ENCODE measurements around the gene MYO18B. TPM values are rescaled to one million over a fixed set of nuclear protein-coding genes. Genes with fewer than 3 reads are reported as not detected.

The MYO18B gene
- total RNA-seq, 1 experiment from 2014 or later, result not detected

DNA sequence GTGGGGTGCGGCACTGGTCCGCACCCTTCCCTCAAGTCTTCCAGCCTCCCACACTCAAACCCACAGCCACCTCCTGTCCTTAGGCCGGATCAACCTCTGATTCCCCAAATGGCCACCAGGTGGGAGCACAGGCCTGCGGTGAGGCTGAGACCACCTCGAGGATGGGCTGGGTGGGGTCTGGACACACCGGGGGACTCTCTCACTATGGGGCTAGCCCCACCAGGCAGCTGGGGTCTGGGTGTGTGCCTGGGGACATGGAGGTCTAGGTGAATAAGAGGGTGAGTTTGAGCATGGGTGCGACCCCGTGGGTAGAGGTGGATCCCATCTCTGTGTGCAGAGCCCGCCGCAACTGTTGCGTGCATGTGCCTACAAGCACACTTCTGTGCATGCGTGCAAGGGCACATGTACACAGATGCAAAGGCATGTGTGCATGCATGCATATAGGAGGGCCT lies 32.6 kb downstream of the MYO18B start:
- DNase-seq (ENCODE audit: low spot score), result no peak

- DNase-seq (ENCODE audit: low spot score), result no peak
Observed at GRCh38 chr22:25775531-25775930, 33.5 kb downstream of the MYO18B start.

GRCh38 chr22:25777411-25777810 lies 35.4 kb downstream of the MYO18B start:
- no peak for DNase-seq (ENCODE audit: low spot score)

DNA sequence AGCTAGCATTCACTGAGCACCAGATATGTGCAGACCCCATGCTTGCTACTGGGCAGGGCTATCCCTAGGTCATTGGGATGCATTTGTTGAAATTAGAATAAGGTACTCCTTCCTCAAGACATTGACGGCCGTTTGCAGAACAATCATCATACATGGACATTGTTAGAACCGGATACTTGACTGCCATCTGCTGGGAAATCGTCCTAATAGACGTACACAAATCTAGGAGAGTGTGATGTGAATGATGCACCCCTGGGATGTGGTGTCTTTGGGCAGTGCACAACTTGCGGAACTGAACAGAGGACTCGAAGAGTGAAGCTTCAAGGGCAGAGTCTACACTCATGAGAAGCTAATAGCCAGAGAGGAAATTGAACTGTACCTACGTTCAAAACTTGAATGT lies 35.9 kb downstream of the MYO18B start:
- DNase-seq (ENCODE audit: low spot score), result peak; percentile 39

DNA sequence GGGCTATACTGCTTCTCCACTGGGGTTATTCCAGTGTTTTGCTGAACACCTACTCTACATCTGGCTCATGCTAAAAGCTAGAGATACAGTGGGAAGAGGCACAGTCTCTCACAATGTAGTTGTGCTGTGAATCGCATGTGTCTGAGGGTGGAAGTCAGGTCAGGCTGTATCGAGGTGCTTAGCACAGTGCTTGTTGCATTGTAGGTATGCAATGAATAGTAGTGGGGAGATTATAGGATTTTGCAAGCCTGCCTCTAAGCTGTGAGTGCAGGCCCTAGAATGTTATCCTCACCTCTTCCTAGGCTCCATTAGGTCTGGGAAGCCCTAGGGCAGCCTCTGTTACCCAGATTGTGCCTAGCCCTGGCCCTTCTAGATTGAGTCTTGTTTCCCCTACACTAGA lies 37.4 kb downstream of the MYO18B start:
- DNase-seq (ENCODE audit: low spot score), result no peak

DNA sequence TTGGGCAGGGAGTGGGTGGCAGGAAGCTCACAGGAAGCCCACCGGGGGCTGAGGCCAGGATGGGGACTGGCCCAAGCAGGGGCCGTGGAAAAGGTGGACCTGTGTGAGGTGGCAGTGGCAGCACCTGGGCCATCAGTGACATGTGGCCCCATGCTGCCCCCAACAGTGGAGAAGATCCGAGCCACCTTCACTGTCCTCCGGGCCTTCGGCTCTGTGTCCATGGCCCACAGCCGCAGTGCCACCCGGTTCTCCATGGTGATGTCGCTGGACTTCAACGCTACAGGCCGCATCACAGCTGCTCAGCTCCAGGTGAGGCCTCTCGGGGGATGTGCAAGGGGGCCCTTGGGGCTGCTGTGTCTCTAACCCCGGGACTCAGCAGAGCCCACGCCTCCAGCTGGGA lies 37.9 kb downstream of the MYO18B start:
- no peak for DNase-seq (ENCODE audit: low spot score)

DNA sequence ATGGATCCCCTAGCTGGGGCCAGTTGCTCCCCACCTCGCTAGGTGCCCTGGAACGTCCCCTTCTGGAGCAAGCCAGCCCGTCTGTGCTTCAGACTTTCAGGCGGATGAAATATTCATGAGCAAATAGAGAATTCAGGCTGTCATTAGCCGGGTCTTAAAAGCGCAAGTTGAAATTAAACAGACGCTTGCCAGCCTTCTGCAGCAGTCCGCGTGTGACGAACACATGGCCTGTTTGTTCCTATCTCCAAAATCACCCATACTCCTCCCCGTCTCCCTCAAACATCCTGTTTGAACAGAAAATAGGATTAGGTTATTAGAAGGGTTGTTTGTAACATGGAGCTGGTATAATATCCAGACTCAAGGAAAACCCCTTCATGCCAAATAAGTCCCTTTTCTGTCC lies 38.7 kb downstream of the MYO18B start:
- no peak for DNase-seq (ENCODE audit: low spot score)

- DNase-seq (ENCODE audit: low spot score), result no peak
Observed at GRCh38 chr22:25781801-25782200, 39.8 kb downstream of the MYO18B start.

- DNase-seq (ENCODE audit: low spot score), result no peak
Observed at GRCh38 chr22:25782831-25783230, 40.8 kb downstream of the MYO18B start.

DNA sequence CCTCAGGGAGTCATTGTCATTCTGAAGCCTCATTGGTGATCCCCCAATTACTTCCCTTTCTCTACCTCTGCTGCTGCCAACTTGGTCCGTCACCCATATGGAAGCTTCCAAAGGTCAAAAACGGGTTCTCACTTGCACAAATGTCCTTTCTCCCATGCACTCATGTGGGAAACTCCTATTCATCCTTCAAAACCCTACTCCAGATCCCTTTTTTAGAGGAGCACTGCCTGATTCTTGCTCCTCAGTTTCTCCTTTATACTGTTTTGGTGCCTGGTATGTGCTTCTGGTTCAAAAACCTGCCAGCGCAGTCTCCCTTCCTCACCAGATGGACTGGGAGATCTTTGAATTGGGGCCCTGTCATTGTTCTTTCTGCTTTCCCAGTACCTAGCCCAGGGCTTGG lies 41.9 kb downstream of the MYO18B start:
- DNase-seq (ENCODE audit: low spot score), result no peak

- DNase-seq (ENCODE audit: low spot score), result no peak
Observed at GRCh38 chr22:25786165-25786564, 44.2 kb downstream of the MYO18B start.

DNA sequence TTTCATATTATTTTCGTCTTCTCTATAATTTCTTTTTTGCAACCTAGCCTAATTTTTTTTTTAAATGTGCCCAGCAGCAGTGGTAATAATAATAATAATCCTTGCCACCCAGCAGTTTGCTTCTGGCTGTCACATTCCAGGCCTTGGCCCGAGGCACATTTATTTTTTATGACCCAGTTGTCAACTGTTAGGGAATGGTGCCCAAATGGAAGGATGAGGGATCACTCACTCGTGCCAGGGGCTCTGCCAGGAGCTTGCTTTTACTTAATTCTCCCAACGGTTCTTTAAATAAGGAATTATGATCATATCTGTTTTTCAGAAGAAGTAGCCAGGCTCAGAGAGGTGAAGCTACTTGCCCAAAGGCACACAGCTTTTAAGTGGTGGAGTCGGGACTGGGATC lies 49.6 kb downstream of the MYO18B start:
- no peak for DNase-seq (ENCODE audit: low spot score)

DNA sequence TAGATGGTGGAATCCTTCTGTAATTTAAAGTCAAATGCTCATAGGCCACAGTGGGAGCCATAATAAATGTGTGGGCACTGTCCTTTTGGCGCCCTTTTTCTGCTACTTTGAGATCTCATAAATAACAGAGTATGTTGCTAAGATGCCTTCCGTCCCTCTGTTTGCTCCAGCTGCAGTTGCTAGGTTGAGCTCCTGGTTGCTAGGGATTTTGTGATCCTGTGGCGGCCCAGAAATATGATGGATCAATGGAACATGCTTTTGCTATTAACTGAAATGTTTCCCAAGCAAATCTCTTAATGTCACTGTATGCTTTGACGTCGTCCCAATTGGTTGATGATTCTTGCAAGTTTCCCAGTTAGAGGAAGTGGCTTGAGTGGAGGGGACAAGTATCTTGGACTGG lies 53.5 kb downstream of the MYO18B start:
- no peak for DNase-seq (ENCODE audit: low spot score)

DNA sequence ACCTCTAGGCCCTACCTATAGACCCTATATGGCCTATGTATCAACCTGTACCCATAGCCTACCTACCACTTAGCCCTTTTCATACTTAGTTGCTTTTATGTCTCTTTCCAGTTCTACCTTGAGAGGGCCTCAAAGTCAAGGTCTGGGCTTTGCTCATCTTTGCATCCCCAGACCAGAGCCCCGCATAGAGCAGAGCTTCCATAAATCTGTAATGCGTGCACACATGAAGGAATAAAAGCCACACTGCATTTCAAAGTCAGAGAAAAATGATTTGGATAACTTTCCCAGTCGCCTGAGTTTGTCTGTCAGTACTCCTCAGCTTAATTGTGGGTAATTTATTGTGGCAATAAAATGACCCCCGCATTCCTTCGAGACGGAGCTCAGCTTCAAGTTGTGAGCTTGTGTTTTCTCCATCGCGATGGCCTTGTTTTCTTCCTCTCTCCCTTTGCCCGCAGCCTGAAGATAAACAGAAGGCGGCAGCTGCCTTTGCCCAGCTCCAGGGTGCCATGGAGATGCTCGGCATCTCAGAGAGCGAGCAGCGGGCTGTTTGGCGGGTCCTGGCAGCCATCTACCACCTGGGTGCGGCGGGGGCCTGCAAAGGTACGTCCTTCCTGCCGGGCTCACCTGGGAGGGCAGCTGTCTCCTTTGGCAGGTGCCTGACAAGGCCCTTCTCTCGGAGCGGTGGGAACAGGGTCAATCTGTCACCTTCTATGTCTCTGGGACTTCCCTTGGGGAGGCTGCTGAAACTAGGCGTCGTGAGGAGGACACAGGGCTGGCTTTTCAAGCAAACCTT lies 55.7 kb downstream of the MYO18B start:
- DNase-seq (ENCODE audit: low spot score), result no peak

DNA sequence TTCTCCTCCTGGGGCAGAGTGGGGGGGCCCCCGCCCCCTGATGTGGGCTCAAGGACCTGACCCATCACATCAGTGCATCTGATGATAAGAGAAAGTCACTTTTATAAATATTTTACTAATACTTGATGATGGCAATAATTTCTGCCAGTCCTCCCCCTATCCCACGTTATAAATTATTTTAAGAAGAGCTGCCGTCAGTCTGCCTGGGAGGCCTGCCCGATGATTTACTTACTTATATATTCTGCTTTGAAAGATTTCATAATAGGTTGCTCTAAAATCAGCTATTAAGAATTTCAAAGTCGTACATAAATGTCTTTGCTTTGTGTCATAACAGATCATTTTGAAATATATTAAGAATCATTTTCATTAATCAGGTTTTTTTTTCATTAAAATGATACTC lies 58.8 kb downstream of the MYO18B start:
- no peak for DNase-seq (ENCODE audit: low spot score)

DNA sequence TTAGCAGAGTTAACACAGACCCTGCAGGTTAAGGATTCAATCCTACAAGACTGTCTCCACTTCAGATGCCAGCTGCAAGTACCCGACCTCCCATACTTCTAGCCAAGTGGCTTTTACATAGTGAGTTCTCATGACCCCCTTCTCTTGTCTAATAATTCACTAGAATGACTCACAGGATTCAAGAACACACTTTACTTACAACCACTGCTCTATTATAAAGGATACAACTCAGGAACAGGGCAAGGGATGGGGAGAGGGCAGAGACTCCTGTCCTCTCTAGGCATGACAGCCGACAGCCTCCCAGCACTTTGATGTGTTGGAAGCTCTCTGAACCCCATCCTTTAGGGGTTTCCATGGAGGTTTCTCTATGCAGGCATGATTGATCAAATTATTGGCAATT lies 60.0 kb downstream of the MYO18B start:
- no peak for DNase-seq (ENCODE audit: low spot score)

DNA sequence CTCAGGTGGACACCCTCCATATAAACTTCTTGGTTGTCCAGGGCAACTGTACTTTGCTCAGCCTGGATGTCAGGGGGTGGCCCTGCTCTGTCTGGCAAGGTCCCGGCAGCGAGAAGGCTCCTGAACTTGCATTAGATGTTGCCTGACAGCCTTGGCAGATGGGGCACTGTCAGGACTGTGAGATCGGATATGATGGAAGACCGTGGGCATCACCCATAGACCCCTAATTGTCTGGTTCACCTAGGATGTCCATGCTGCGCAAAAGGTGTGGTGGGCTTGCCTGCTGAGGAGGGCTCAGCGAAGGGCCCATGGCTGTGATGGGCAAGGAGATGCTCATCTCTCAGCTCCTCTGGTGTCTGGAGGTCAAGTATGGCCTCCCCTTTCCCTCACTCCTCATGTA lies 62.7 kb downstream of the MYO18B start:
- no peak for DNase-seq (ENCODE audit: low spot score)

- DNase-seq (ENCODE audit: low spot score), result no peak
Observed at GRCh38 chr22:25806579-25806978, 64.6 kb downstream of the MYO18B start.

GRCh38 chr22:25814685-25815084 lies 72.7 kb downstream of the MYO18B start:
- no peak for DNase-seq (ENCODE audit: low spot score)

- no peak for DNase-seq (ENCODE audit: low spot score)
Observed at GRCh38 chr22:25815561-25815960, 73.6 kb downstream of the MYO18B start.

GRCh38 chr22:25816522-25817059 lies 74.6 kb downstream of the MYO18B start:
- no peak for DNase-seq (ENCODE audit: low spot score)

DNA sequence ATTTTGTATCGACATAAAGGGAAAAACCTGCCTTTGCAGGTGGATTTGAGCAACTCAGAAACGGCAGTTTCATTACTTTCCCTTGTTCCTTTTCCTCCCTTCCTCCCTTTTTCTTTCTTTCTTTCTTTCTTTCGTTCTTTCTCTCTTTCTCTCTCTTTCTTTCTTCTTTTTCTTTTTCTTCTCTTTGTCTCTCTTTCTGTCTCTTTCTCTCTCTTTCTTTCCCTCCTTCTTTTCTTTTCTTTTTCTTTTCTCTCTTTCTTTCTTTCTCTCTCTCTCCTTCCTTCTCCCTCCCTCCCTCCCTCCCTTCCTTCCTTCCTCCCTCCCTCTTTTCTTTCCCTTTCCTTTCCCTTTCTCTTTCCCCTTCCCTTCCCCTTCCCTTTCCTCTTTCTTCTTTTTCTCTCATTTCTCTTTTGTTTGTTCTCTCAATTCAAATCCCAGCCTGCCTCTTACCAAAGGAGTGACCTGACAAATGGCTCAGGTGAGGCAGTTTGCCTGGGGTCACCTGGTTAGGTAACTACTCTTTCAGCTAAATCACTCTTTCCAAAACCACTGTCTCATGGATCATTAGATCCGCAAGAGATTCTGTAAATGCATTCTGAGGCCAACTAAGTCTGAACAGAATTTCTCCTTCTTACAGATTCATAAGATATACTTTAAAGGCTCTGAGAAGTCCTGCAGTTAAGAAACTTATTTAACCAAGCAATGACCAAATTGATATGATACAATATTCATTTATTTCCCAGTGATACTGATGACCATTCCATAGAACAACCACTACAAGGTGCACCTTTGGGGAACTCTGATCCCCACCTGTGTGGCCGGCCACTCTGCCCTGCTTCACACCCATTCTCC lies 75.3 kb downstream of the MYO18B start:
- no peak for DNase-seq (ENCODE audit: low spot score)

GRCh38 chr22:25818541-25818940 lies 76.6 kb downstream of the MYO18B start:
- DNase-seq (ENCODE audit: low spot score), result no peak
